Stimulated activated CD4-positive, alpha-beta T cell treated with anti-CD3 and anti-CD28 coated beads, TNF-alpha, amount 100 ng/mL, for 4 hours (primary cell): ENCODE measurements around the gene DHDDS.

ENCODE experiments used
- DNase-seq, 3 experiments: peaks; one replicate each; pipeline ENCODE4 v3.0.0-alpha.2; 2020; ENCODE audit warnings: low read depth in 3 of 3

The DHDDS gene

GRCh38 chr1:26418865-26419349 lies 13.2 kb upstream of the DHDDS start:
- DNase-seq, result no peak

- DNase-seq, result no peak
Measured at GRCh38 chr1:26419494-26419893, 12.6 kb upstream of the DHDDS start.

- no peak for DNase-seq
Measured at GRCh38 chr1:26429721-26430120, 2.4 kb upstream of the DHDDS start.

- DNase-seq, result no peak
Measured at GRCh38 chr1:26432793-26433192, 672 bp downstream of the DHDDS start.

GRCh38 chr1:26434161-26434752 lies 2.1 kb downstream of the DHDDS start:
- DNase-seq, result no peak

- no peak for DNase-seq
Measured at GRCh38 chr1:26438041-26438440, 5.9 kb downstream of the DHDDS start.

GRCh38 chr1:26440259-26440658 lies 8.1 kb downstream of the DHDDS start:
- DNase-seq, result no peak

GRCh38 chr1:26449868-26450267 lies 17.7 kb downstream of the DHDDS start:
- no peak for DNase-seq

GRCh38 chr1:26450908-26451307 lies 18.8 kb downstream of the DHDDS start:
- no peak for DNase-seq

- DNase-seq, result no peak
Measured at GRCh38 chr1:26452459-26453183, 20.5 kb downstream of the DHDDS start.

GRCh38 chr1:26459148-26459547 lies 27.0 kb downstream of the DHDDS start:
- no peak for DNase-seq

- DNase-seq, result no peak
Measured at GRCh38 chr1:26459573-26460031, 27.5 kb downstream of the DHDDS start.

GRCh38 chr1:26468911-26469310 lies 36.8 kb downstream of the DHDDS start:
- DNase-seq, result no peak

- DNase-seq, result no peak
Measured at GRCh38 chr1:26469558-26469957, 37.4 kb downstream of the DHDDS start.

GRCh38 chr1:26470878-26471497 lies 38.9 kb downstream of the DHDDS start:
- no peak for DNase-seq

GRCh38 chr1:26471498-26472319 lies 39.6 kb downstream of the DHDDS start:
- peak; percentile 2 to 22 (median 10) for DNase-seq

GRCh38 chr1:26472320-26472900 lies 40.3 kb downstream of the DHDDS start, which contains the start of gene HMGN2:
Gene HMGN2 (plus strand): TSS chr1:26472440. CDS start chr1:26472613, 173 bp downstream.
- DNase-seq, result peak; percentile 80 to 85 (median 80)

GRCh38 chr1:26472901-26473845 lies 41.1 kb downstream of the DHDDS start:
- peak; percentile 87 to 94 (median 93) for DNase-seq

GRCh38 chr1:26474818-26475217 lies 42.7 kb downstream of the DHDDS start:
- no peak for DNase-seq

- no peak for DNase-seq
Measured at GRCh38 chr1:26475989-26476388, 43.9 kb downstream of the DHDDS start.
